CD4-positive, CD25-positive, alpha-beta regulatory T cell (primary cell): ENCODE results near the gene SLC6A6. TPM values are rescaled to one million over a fixed set of nuclear protein-coding genes. Genes with fewer than 3 reads are reported as not detected.

Experiments used
- ATAC-seq, 2 donors: fragments of 150-1000 bp; cut with Tn5 transposase; one replicate each; pipeline ENCODE4 v1.10.0; 2021; ENCODE audit warnings: low read depth in 2 of 2, moderate number of reproducible peaks in 2 of 2, moderate library complexity in 1 of 2
- DNase-seq, 3 donors: peaks; one replicate each; pipeline versions ENCODE4 v3.0.0 to v3.0.0-alpha.2; 2012 to 2022; ENCODE audit warnings: mixed read lengths in 1 of 3
- H3K27ac ChIP-seq: one replicate; pipeline ENCODE4 v1.7.0; 2013; ENCODE audit warnings: mild to moderate bottlenecking, low read length; ENCODE audit not compliant: insufficient read depth, poor library complexity, severe bottlenecking
- H3K27me3 ChIP-seq: one replicate; pipeline ENCODE4 v1.7.0; 2013; ENCODE audit warnings: low read length; ENCODE audit not compliant: control insufficient read depth, insufficient read depth
- H3K36me3 ChIP-seq: one replicate; pipeline ENCODE4 v1.7.0; 2013; ENCODE audit warnings: mild to moderate bottlenecking, low read length, moderate library complexity; ENCODE audit not compliant: control insufficient read depth, insufficient read depth
- H3K4me1 ChIP-seq: 2 replicates; pipeline ENCODE4 v1.7.0; 2013; ENCODE audit warnings: mild to moderate bottlenecking, low read length; ENCODE audit not compliant: insufficient read depth, control insufficient read depth, poor library complexity, severe bottlenecking
- H3K4me3 ChIP-seq: one replicate; pipeline ENCODE4 v1.7.0; 2013; ENCODE audit warnings: low read depth, mild to moderate bottlenecking, low read length, moderate library complexity
- H3K9me3 ChIP-seq, 2 experiments: 1 replicate in 1 of 2; 2 replicates in 1 of 2; pipeline ENCODE4 v1.7.0; 2013; ENCODE audit warnings: low read length in 2 of 2, mild to moderate bottlenecking in 1 of 2, moderate library complexity in 1 of 2; ENCODE audit not compliant: control insufficient read depth in 2 of 2
- H3K27ac Mint-ChIP-seq, 3 donors: one replicate each; pipeline ENCODE4 v1.8.0; 2020 to 2022; ENCODE audit warnings: mild to moderate bottlenecking in 3 of 3, mixed read lengths in 3 of 3, moderate library complexity in 2 of 3
- H3K27me3 Mint-ChIP-seq: one replicate; pipeline ENCODE4 v1.8.0; 2022; ENCODE audit warnings: mild to moderate bottlenecking, mixed read lengths
- H3K36me3 Mint-ChIP-seq: one replicate; pipeline ENCODE4 v1.8.0; 2020; ENCODE audit warnings: mixed read lengths
- H3K4me1 Mint-ChIP-seq, 4 donors: one replicate each; pipeline ENCODE4 v1.8.0; 2020 to 2022; ENCODE audit warnings: mixed read lengths in 4 of 4, mild to moderate bottlenecking in 1 of 4
- H3K4me3 Mint-ChIP-seq, 4 donors: one replicate each; pipeline ENCODE4 v1.8.0; 2020 to 2022; ENCODE audit warnings: mild to moderate bottlenecking in 4 of 4, mixed read lengths in 4 of 4, moderate library complexity in 3 of 4
- H3K9me3 Mint-ChIP-seq, 7 donors: one replicate each; pipeline ENCODE4 v1.8.0; 2020 to 2022; ENCODE audit warnings: mixed read lengths in 7 of 7, mild to moderate bottlenecking in 3 of 7, moderate library complexity in 2 of 7
- polyA plus RNA-seq, 4 donors: library from polyadenylated mRNA; unstranded; fragments of 300-500 nt; fragmentation: Illumina TruSeq; gene quantifications; one replicate each; pipeline ENCODE4 v1.2.3, GENCODE V29; 2021
- total RNA-seq: library from RNA; stranded (reverse); gene quantifications from one replicate; pipeline ENCODE4 v1.2.3, GENCODE V29; 2022

The SLC6A6 gene
- total and polyA plus RNA-seq, 5 donors from 2014 or later: 6.9 to 73.3 (median 9.1) TPM

- H3K27ac Mint-ChIP-seq: no peak overlapping the region
- Histone ChIP-seq H3K9me3 (no peaks in the 10 kb centered on the region), H3K4me1 (no peaks in the 10 kb centered on the region), H3K36me3 (peaks cover 83% of the 10 kb centered on the region), H3K27me3 (no peaks in the 10 kb centered on the region), H3K4me3 (no peak overlapping the region), H3K27ac (no peak overlapping the region)
- peaks cover 24% of the 10 kb centered on the region for H3K36me3 Mint-ChIP-seq
- ATAC-seq (no peak), DNase-seq (no peak)
- H3K27me3 Mint-ChIP-seq: no peaks in the 10 kb centered on the region
- no peak overlapping the region for H3K4me3 Mint-ChIP-seq
- no peaks in the 10 kb centered on the region for H3K9me3 Mint-ChIP-seq
- peaks cover 0 to 2% (median 0%) of the 10 kb centered on the region in 4 donors for H3K4me1 Mint-ChIP-seq
Measured at GRCh38 chr3:14471690-14472089, 69.3 kb downstream of the SLC6A6 start.

GRCh38 chr3:14472471-14473351 is 70.3 kb downstream of the SLC6A6 start:
- no peaks in the 10 kb centered on the region for H3K27me3 ChIP-seq
- H3K36me3 Mint-ChIP-seq: peaks cover 20% of the 10 kb centered on the region
- no peaks in the 10 kb centered on the region for H3K27me3 Mint-ChIP-seq
- H3K27ac Mint-ChIP-seq: no peak overlapping the region
- ATAC-seq (no peak), DNase-seq (no peak)
- H3K4me3 ChIP-seq: no peak overlapping the region
- H3K36me3 ChIP-seq: peaks cover 83% of the 10 kb centered on the region
- no peaks in the 10 kb centered on the region for H3K9me3 ChIP-seq
- H3K27ac ChIP-seq: no peak overlapping the region
- no peak overlapping the region for H3K4me3 Mint-ChIP-seq
- peaks cover 0 to 2% (median under 1%) of the 10 kb centered on the region in 4 donors for H3K4me1 Mint-ChIP-seq
- no peaks in the 10 kb centered on the region for H3K4me1 ChIP-seq
- H3K9me3 Mint-ChIP-seq: no peaks in the 10 kb centered on the region

- H3K27me3 ChIP-seq: no peaks in the 10 kb centered on the region
Measured at GRCh38 chr3:14473411-14473891, 71.0 kb downstream of the SLC6A6 start.

GRCh38 chr3:14474363-14475081 is 72.1 kb downstream of the SLC6A6 start:
- H3K4me1 Mint-ChIP-seq: peaks cover 0 to 2% (median 0%) of the 10 kb centered on the region in 4 donors
- H3K27ac Mint-ChIP-seq: no peak overlapping the region
- no peaks in the 10 kb centered on the region for H3K9me3 Mint-ChIP-seq

More at GRCh38 chr3:14473411-14473891, 71.0 kb downstream of the SLC6A6 start:
- no peak for DNase-seq
- Histone ChIP-seq H3K4me1 (no peaks in the 10 kb centered on the region), H3K27ac (no peak overlapping the region), H3K4me3 (no peak overlapping the region), H3K9me3 (no peaks in the 10 kb centered on the region), H3K36me3 (peaks cover 86% of the 10 kb centered on the region)
- no peak overlapping the region for H3K27ac Mint-ChIP-seq
- ATAC-seq: no peak
- peaks cover 0 to 2% (median 0%) of the 10 kb centered on the region in 4 donors for H3K4me1 Mint-ChIP-seq
- H3K27me3 Mint-ChIP-seq: no peaks in the 10 kb centered on the region
- H3K36me3 Mint-ChIP-seq: peaks cover 21% of the 10 kb centered on the region
- peak overlapping the region in 1 of 4 donors; percentile 21 for H3K4me3 Mint-ChIP-seq
- H3K9me3 Mint-ChIP-seq: no peaks in the 10 kb centered on the region

GRCh38 chr3:14475621-14476020 is 73.2 kb downstream of the SLC6A6 start:
- no peak overlapping the region for H3K4me3 ChIP-seq
- Mint-ChIP-seq H3K4me1 (peaks cover 0 to 2% (median 0%) of the 10 kb centered on the region in 4 donors), H3K9me3 (no peaks in the 10 kb centered on the region), H3K27me3 (no peaks in the 10 kb centered on the region), H3K4me3 (no peak overlapping the region), H3K36me3 (peaks cover 35% of the 10 kb centered on the region), H3K27ac (peak overlapping the region in 1 of 3 donors; percentile 69)
- ATAC-seq (no peak), DNase-seq (no peak)
- no peak overlapping the region for H3K27ac ChIP-seq
- H3K4me1 ChIP-seq: no peaks in the 10 kb centered on the region
- no peaks in the 10 kb centered on the region for H3K9me3 ChIP-seq
- peaks cover 86% of the 10 kb centered on the region for H3K36me3 ChIP-seq
- H3K27me3 ChIP-seq: no peaks in the 10 kb centered on the region

More at GRCh38 chr3:14474363-14475081, 72.1 kb downstream of the SLC6A6 start:
- DNase-seq (no peak), ATAC-seq (no peak)
- peaks cover 86% of the 10 kb centered on the region for H3K36me3 ChIP-seq
- no peaks in the 10 kb centered on the region for H3K27me3 ChIP-seq
- no peaks in the 10 kb centered on the region for H3K4me1 ChIP-seq
- H3K9me3 ChIP-seq: no peaks in the 10 kb centered on the region
- Mint-ChIP-seq H3K36me3 (peaks cover 30% of the 10 kb centered on the region), H3K4me3 (no peak overlapping the region), H3K27me3 (no peaks in the 10 kb centered on the region)
- H3K4me3 ChIP-seq: no peak overlapping the region
- H3K27ac ChIP-seq: no peak overlapping the region

GRCh38 chr3:14476583-14477265 is 74.3 kb downstream of the SLC6A6 start:
- H3K36me3 Mint-ChIP-seq: peaks cover 40% of the 10 kb centered on the region
- DNase-seq (no peak), ATAC-seq (no peak)
- no peaks in the 10 kb centered on the region for H3K4me1 ChIP-seq
- no peaks in the 10 kb centered on the region for H3K9me3 ChIP-seq
- peaks cover 0 to 2% (median 0%) of the 10 kb centered on the region in 4 donors for H3K4me1 Mint-ChIP-seq
- no peaks in the 10 kb centered on the region for H3K27me3 Mint-ChIP-seq
- no peak overlapping the region for H3K27ac Mint-ChIP-seq
- H3K9me3 Mint-ChIP-seq: no peaks in the 10 kb centered on the region
- H3K27me3 ChIP-seq: no peaks in the 10 kb centered on the region
- no peak overlapping the region for H3K4me3 Mint-ChIP-seq
- H3K4me3 ChIP-seq: no peak overlapping the region
- H3K27ac ChIP-seq: no peak overlapping the region
- H3K36me3 ChIP-seq: peaks cover 89% of the 10 kb centered on the region

- Histone ChIP-seq H3K9me3 (no peaks in the 10 kb centered on the region), H3K27ac (no peak overlapping the region), H3K4me1 (no peaks in the 10 kb centered on the region), H3K27me3 (no peaks in the 10 kb centered on the region), H3K4me3 (no peak overlapping the region), H3K36me3 (peaks cover 91% of the 10 kb centered on the region)
- H3K27me3 Mint-ChIP-seq: no peaks in the 10 kb centered on the region
- peaks cover 0 to 2% (median 0%) of the 10 kb centered on the region in 4 donors for H3K4me1 Mint-ChIP-seq
- peaks cover 43% of the 10 kb centered on the region for H3K36me3 Mint-ChIP-seq
- no peak for ATAC-seq
- no peak overlapping the region for H3K4me3 Mint-ChIP-seq
- peak overlapping the region in 1 of 3 donors; percentile 26 for H3K27ac Mint-ChIP-seq
- H3K9me3 Mint-ChIP-seq: no peaks in the 10 kb centered on the region
- DNase-seq: no peak
Measured at GRCh38 chr3:14477311-14477935, 75.0 kb downstream of the SLC6A6 start.
